NCI-H774 (cell line): ENCODE measurements around the gene UBA6.
"Not testable (repeated sequence)": the region's sequence is repeated elsewhere in the genome, so short reads cannot be mapped to it uniquely, and the experiment has no call there.

Source experiments
- DNase-seq: peaks from one replicate; lab custom pipeline; 2025; lab: John Stamatoyannopoulos, UW

UBA6 gene

DNA sequence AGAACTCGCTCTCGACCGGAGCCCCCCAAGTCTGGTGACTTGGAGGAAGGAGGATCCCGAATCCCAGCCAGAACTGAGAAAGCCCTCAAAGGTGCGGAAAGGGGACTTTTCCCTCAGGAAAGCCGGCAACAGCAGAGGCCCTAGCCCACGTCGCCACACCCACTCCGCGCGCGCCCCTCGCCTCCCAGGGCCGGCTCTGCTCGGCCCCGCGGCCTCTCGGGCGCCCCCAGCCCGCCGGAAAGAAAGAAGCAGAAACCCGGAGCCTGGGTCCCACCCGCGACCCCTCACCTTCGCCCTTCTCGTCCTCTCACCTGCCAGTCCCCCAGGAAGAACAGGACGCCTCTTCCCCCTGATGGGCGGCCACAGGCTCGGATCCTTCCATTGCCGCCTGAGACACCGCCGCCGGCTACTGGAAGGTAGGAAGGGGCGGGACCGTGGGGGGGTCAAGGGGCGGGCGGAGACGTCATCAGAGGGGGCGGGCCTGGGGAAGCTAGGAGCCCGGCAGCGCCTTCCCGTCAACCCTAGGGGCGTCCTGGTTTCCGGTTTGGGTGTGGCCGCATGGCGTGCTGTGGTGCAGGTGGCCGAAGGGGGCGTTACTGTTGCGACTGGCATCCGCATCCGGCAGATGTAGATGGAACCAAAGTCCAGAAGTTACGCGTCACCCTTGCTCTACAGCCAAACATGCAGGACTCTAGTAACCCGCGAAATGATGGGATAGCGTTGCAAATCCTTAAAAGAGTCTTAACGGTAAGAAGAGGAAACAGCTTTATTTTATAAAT lies at the start of gene UBA6:
TSS of gene UBA6 (minus strand) at position 418 of the 779 bp plus-strand sequence. CDS start at position 382, 36 bp downstream.
- peak; percentile 89 for DNase-seq

GRCh38 chr4:67750691-67751090 lies 49.7 kb upstream of the UBA6 start:
- DNase-seq, result no peak

DNA sequence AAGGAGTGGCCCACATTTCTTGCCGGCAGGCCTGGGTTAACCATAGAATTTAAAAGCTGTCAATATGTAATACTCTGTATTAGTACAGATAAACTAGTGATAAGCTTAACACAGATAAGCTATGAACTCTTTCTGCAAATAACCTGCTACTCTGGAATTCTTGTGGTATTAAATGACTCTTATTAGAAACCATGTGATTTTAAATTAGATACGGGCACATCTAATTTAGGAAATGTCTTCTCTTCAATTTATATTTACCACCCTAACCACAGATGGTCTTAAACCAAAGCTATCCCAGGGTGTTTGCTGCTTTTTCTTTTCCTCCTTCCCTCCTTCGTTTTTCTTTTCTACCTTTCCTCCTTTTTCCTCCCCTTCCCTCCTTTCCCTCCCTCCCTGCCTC lies 48.3 kb upstream of the UBA6 start:
- DNase-seq, result no peak

GRCh38 chr4:67746797-67747495 lies 46.0 kb upstream of the UBA6 start:
- no peak for DNase-seq

DNA sequence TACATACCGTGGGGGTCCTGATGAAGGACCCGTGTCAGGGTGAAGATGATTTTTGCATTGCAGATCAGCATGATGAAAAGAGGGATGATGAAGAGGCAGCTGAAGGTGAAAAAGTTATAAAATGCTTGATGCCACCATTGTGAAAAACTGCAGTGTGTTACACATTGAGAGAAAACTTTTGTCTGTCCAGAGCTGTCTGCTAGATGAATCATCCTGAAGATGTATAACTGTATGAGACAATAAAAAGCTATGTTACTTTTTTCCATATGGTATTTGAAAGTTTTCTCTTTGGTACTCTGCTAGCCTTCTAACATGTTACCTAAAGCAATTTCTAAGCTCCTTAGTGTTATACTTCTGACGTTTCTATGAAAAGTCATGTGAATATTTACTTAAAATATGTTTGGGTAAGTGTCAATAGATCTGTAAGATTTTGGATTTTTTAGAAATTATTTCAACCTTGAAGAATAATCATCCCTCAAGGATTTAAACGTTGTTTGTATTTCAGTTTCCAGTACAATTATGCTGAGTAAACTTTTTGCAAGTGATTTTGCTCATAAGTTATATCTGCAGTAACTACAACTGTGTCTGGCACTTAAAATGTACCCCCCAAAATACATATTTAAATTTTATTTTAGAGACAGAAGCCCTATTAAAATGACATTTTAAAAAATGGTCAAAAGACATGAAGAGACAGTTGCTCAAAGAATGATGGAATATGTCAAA lies 43.8 kb upstream of the UBA6 start:
- DNase-seq, result no peak

DNA sequence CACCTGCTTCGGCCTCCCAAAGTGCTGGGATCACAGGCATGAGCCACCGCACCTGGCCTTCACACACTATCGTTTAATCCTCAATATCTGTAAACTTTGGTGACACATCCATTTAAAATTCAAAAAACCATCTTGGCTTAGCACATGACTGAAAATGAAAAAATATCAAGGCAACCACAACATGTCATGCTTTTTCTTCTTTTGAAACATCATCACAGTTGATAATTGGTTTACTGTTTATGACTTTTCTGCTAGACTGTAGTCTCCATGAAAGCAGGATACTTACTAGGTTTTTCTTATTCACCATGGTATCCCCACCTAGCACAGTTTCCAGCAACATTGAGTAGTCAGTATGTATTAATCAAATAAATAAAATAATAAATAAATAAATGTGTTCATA lies 42.2 kb upstream of the UBA6 start:
- DNase-seq, result no peak

GRCh38 chr4:67736262-67736661 lies 35.3 kb upstream of the UBA6 start:
- no peak for DNase-seq

GRCh38 chr4:67735325-67735724 lies 34.4 kb upstream of the UBA6 start:
- no peak for DNase-seq

GRCh38 chr4:67730511-67730910 lies 29.6 kb upstream of the UBA6 start:
- DNase-seq, result not testable (repeated sequence)

DNA sequence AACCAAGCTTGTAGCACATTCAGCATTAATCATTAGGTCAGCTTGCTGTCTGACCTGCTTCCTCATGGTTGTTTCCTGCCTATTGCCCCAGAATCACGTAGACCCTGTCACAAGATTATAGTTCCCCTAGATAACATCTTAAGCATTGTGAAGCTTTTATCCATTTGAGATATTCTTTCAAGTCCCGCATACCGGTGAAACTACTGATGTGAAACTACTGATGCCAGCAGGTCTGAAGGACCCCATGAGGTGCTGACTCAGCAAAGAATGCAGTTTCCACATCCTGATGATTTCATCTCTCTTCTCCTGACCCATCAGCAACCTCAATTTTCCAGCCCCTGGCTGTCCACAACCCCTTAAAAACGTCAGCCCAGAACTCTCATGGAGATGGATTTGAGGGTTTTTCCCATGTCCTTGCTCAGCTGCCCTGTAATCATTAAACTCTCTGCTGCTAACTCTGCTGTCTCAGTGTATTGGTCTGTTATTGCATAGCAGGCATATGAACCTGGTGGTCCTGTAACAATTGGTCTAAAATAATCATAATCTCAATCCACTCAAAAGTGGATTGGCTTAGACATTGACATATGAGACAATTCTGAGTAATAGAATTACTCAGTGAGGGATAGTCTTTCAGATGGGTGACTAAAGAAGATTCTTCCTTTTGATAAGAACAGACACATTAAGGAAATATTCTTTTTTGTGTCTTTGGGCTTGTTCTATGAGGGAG lies 26.3 kb upstream of the UBA6 start:
- no peak for DNase-seq

DNA sequence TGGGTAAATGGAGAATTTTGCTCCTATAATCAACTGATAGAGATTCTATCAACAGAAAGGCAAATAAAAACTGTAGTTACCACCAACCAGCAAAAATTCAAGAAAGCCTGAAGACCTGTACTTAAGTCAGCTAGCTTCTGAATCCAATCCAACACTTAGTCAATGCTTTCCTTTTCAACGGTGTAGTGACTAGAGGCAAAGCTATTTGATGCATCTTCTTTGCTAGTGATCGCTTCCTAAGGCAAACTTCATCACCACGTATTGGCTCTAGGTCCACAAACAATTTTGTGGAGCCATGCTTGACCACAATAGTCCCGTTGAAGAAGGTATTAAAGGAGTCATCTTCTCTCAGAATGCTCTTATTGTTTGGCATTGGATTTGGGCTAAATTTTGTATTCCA lies 25.0 kb upstream of the UBA6 start:
- DNase-seq, result no peak

DNA sequence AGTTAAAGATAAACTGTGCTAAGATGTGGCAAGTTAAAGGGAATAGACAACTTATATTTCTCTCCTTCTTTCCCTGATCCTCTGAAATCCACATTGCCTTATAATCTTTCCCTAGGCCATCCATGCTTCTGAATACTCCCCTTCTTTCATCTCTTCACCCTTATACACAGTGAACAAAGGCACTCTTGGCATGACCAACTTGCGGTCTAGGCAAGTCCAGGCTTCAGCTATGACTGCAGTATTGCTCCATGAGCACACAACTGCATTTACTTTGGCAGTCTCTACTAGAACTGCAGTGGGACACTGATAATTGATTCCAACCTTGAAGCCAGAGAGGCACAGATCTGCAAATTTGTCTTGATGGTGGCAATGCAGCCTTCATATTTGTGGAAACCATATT lies 24.2 kb upstream of the UBA6 start:
- DNase-seq, result no peak

DNA sequence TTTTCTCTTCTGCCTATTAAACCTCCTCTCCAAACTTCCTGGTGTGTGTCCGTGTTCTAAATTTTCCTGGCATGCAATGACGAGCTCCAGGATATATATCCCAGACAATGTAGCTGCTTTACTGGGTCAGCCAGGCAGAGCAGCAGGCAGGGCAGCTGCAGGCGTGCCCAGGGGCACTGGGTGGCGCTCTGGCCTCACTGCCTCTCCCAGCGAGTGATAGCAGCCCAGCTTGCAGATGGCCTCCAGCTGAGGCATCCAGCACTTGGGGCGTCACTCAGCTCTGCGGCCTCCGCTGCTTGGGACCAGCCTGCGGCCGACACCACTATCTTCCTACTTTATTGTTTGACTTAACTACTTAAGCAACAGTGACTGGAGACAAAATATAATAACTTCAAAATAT lies 23.0 kb upstream of the UBA6 start:
- DNase-seq, result no peak

DNA sequence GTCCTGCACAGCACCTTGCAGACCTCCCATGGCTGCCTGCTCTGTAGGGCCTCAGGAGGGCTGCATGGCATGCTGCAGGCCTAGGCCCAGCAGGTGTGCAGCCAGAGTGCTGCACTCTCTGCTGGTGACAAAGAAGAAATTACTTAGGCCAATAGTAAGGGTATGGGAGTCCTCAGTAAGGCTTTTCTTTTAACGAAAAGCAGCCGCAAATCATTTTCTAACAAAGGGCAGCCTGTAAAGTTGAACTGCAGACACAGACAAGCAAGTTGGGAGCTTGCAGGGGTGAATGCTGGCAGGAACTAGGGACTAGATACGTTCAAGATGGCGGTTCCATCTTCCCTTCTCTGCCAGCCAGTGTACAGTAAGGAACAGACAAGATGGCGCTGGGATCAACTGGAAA lies 22.4 kb upstream of the UBA6 start:
- no peak for DNase-seq

DNA sequence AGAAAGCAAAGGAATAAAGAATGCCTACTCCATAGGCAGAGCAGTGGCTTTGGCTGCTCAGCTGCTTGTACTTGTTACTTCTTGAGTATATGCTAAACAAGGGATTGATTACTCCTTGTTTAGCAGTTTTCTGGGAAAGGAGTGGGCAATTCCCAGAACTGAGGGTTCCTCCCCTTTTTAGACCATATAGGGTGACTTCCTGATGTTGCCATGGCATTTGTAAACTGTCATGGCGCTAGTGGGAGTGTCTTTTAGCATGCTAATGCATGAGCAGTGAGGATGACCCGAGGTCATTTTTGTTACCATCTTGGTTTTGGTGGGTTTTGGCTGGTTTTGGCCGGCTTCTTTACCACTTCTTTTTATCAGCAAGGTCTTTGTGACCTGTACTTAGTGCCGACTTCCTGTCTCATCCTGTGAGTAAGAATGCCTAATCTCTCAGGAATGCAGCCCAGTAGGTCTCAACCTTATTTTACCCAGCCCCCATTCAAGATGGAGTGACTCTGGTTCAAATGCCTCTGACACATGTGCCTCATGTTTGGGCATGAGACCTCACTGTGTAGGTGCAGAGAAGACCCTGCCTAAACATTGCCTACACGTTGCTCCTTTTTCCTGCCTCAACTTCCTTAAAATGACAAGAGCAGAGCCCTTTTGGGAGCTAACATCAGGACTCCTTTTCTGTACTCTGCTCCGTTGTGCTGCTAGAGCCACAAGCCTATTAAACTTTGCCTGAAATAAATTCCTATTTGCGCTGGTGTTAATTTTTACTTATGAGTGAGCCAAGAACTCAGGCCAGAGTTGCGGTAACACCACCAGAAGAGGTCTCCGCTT lies 21.0 kb upstream of the UBA6 start:
- no peak for DNase-seq

DNA sequence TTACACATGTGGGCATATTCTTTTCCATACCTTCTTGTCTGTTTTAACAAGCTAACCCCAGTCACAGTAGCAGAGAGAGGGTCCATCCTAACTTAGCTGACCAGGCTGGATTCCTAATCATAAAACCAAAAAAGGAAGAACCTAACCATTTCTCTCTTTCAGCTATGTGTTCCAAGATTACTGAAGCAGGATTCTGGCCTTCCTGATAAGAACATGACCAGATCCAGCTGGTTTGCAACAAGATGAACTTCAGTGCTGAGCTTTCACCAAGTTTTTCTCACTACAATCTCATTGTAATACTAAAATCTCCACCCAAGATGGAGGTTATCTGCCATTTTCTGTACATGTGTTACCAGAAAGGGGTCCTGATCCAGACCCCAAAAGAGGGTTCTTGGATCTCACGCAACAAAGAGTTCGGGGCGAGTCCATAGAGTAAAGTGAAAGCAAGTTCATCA lies 20.4 kb upstream of the UBA6 start:
- DNase-seq, result no peak

GRCh38 chr4:67719953-67720617 lies 19.1 kb upstream of the UBA6 start:
- no peak for DNase-seq

DNA sequence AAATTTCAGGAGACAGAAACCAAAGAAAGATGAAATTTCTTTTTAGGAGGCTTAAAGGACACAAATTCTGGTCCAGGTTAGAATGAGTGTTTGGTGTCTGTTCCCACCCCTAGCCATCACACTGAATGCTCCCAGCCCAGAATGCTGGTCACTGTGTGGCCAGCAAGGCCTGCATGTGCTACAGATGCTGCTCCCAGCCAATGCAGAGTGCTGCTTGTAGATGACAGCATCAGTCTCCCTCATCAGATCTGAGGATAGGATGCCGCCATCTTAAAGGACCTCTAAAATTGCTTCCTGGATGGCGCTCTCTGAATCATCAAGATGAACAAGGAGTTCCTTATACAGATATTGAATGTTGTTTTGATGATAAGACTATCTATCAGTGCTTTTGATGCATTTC lies 17.9 kb upstream of the UBA6 start:
- no peak for DNase-seq

GRCh38 chr4:67717586-67717985 lies 16.6 kb upstream of the UBA6 start:
- no peak for DNase-seq

DNA sequence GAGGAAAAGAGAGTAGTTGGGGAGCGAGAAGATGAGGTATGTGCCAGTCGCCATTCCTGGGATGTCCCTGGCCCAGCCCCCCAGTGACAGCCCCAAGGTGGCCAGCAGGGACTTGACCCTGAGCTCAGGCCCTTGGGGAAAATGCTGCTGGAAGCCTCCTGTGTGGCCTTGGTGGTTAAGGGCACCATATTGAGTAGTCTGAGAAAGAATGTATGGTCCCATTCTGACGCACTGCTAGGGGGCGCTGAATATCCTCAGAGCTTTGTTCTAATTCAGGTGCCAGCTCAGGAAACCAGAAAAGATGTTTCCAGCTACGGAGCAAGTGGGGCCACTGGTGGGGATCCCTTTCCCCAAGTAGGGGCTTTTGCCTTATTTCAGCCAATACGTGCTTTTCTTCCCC lies 14.0 kb upstream of the UBA6 start:
- no peak for DNase-seq

- no peak for DNase-seq
Measured at GRCh38 chr4:67714248-67714583, 13.3 kb upstream of the UBA6 start.
